Measurements from ENCODE around the gene SPATA6.
"Not testable (repeated sequence)": the region's sequence is repeated elsewhere in the genome, so short reads cannot be mapped to it uniquely, and the experiment has no call there.

DNA sequence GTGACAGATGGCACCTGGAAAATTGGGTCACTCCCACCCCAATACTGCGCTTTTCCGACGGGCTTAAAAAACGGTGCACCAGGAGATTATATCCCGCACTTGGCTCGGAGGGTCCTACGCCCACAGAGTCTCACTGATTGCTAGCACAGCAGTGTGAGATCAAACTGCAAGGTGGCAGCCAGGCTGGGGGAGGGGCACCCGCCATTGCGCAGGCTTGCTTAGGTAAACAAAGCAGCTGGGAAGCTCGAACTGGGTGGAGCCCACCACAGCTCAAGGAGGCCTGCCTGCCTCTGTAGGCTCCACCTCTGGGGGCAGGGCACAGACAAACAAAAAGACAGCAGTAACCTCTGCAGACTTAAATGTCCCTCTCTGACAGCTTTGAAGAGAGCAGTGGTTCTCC is 194.6 kb downstream of the SPATA6 start:
- TF ChIP-seq NAIF1 (CRISPR knock-in tag; IDR thresholded peaks at IDR 0.05; ENCODE audit: borderline replicate concordance); MLLT10 (CRISPR knock-in tag; IDR thresholded peaks at IDR 0.05); NFIC (IDR thresholded peaks at IDR 0.05; ENCODE audit: low read length); MXI1 (IDR thresholded peaks at IDR 0.05; ENCODE audit: borderline replicate concordance, low read depth, low read length); ZNF350 (CRISPR knock-in tag; IDR thresholded peaks at IDR 0.05; ENCODE audit: borderline replicate concordance, low read depth); SETDB1 (CRISPR knock-in tag; IDR thresholded peaks at IDR 0.05; ENCODE audit: borderline replicate concordance); SMARCC2 (IDR thresholded peaks at IDR 0.05); NCOR1 (IDR thresholded peaks at IDR 0.05; ENCODE audit: borderline replicate concordance, low read length): not testable (repeated sequence)
- TF ChIP-seq, protein P1, sequence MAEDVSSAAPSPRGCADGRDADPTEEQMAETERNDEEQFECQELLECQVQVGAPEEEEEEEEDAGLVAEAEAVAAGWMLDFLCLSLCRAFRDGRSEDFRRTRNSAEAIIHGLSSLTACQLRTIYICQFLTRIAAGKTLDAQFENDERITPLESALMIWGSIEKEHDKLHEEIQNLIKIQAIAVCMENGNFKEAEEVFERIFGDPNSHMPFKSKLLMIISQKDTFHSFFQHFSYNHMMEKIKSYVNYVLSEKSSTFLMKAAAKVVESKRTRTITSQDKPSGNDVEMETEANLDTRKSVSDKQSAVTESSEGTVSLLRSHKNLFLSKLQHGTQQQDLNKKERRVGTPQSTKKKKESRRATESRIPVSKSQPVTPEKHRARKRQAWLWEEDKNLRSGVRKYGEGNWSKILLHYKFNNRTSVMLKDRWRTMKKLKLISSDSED (CRISPR knock-in tag; IDR thresholded peaks at IDR 0.05), result not testable (repeated sequence)
- TF ChIP-seq, protein P2, sequence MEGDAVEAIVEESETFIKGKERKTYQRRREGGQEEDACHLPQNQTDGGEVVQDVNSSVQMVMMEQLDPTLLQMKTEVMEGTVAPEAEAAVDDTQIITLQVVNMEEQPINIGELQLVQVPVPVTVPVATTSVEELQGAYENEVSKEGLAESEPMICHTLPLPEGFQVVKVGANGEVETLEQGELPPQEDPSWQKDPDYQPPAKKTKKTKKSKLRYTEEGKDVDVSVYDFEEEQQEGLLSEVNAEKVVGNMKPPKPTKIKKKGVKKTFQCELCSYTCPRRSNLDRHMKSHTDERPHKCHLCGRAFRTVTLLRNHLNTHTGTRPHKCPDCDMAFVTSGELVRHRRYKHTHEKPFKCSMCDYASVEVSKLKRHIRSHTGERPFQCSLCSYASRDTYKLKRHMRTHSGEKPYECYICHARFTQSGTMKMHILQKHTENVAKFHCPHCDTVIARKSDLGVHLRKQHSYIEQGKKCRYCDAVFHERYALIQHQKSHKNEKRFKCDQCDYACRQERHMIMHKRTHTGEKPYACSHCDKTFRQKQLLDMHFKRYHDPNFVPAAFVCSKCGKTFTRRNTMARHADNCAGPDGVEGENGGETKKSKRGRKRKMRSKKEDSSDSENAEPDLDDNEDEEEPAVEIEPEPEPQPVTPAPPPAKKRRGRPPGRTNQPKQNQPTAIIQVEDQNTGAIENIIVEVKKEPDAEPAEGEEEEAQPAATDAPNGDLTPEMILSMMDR (CRISPR knock-in tag; IDR thresholded peaks at IDR 0.05), result not testable (repeated sequence)
- TF ChIP-seq, protein P3, sequence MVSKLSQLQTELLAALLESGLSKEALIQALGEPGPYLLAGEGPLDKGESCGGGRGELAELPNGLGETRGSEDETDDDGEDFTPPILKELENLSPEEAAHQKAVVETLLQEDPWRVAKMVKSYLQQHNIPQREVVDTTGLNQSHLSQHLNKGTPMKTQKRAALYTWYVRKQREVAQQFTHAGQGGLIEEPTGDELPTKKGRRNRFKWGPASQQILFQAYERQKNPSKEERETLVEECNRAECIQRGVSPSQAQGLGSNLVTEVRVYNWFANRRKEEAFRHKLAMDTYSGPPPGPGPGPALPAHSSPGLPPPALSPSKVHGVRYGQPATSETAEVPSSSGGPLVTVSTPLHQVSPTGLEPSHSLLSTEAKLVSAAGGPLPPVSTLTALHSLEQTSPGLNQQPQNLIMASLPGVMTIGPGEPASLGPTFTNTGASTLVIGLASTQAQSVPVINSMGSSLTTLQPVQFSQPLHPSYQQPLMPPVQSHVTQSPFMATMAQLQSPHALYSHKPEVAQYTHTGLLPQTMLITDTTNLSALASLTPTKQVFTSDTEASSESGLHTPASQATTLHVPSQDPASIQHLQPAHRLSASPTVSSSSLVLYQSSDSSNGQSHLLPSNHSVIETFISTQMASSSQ (IDR thresholded peaks at IDR 0.05; ENCODE audit: low read depth), result not testable (repeated sequence)
- TF ChIP-seq, protein P3 (CRISPR knock-in tag; IDR thresholded peaks at IDR 0.05; ENCODE audit: borderline replicate concordance), result not testable (repeated sequence)
- TF ChIP-seq, protein P4, sequence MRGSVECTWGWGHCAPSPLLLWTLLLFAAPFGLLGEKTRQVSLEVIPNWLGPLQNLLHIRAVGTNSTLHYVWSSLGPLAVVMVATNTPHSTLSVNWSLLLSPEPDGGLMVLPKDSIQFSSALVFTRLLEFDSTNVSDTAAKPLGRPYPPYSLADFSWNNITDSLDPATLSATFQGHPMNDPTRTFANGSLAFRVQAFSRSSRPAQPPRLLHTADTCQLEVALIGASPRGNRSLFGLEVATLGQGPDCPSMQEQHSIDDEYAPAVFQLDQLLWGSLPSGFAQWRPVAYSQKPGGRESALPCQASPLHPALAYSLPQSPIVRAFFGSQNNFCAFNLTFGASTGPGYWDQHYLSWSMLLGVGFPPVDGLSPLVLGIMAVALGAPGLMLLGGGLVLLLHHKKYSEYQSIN (CRISPR knock-in tag; IDR thresholded peaks at IDR 0.05; ENCODE audit: borderline replicate concordance), result not testable (repeated sequence)

Measured in HepG2 (cell line).